ENCODE measurements around the gene MARCHF6.
"Not testable (repeated sequence)": the region's sequence is repeated elsewhere in the genome, so short reads cannot be mapped to it uniquely, and the experiment has no call there.

The MARCHF6 gene

DNA sequence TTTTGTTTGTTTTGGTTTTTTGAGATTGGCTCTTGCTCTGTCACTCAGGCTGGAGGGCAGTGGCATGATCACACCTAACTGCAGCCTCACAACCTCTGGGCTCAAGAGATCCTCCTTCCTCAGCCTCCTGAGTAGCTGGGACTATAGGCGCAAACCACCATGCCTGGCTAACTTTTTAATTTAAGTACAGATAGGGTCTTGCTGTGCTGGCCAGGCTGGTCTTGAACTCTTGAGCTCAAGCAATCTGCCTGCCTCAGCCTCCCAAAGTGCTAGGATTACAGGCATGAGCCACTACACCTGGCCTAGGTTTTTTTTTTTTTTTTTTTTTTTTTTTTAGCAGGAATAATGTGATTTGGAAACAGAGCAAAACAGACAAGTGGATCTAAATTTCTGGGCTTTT is 37.6 kb downstream of the MARCHF6 start:
- no peak for DNase-seq (ENCODE audit: low spot score)
- H3K4me3 ChIP-seq = no peak overlapping the region
- no peak overlapping the region for H3K27ac ChIP-seq
- TF ChIP-seq CTCF (IDR thresholded peaks at IDR 0.05) = no peak

DNA sequence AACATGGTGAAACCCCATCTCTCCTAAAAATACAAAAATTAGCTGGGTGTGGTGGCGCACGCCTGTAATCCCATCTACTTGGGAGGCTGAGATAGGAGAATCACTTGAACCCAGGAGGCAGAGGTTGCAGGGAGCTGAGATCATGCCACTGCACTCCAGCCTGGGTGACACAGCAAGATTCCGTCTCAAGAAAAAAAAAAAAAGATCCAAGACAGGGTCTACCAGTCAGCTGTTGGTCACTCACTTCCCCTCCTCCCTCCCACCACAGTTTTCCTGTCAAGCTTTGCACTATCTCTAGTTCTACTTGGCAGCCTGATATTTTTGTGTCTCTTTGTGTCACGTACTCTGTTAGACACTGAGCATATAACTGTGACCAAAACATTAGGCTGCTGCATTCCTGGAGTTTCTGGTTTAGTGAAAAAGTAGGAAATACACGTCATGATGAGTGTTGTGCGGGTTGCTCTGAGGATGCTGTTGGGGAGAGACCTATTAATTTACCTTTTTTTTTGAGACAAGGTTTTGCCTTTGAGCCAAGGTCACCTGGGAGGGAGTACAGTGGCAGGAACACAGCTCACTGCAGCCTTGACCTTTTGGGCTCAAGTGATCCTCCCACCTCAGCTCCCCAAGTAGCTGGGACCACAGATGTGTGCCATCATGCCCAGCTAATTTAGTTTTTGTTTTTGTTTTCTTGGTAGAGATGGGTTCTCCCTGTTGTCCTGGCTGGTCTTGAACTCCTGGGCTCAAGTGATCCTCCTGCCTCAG is 39.3 kb downstream of the MARCHF6 start:
- H3K27ac ChIP-seq; H3K4me3 ChIP-seq; DNase-seq (ENCODE audit: low spot score): not testable (repeated sequence)

DNA sequence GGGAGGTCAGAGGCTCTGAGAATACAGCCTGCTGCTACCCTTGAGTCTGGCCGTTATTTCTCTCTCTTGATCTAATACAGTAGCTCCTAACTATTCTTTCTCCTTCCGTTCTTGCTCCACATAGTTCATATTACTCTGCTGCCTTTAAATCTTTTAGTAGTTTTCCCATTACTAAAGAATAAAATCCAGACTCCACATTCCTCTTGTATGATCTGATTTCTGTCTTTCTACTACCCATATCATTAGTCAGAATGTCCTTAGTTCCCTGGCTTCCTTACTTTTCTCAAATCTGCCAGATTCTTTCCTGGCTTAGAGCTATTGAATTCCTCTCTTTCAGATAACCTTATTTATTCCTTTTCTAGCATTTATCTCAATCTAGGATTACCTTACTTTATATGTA is 40.0 kb downstream of the MARCHF6 start:
- TF ChIP-seq CTCF (IDR thresholded peaks at IDR 0.05) = no peak
- H3K4me3 ChIP-seq = no peak overlapping the region
- H3K27ac ChIP-seq = no peak overlapping the region
- no peak for DNase-seq (ENCODE audit: low spot score)

- DNase-seq (ENCODE audit: low spot score) = no peak
- H3K27ac ChIP-seq = no peak overlapping the region
- no peak for TF ChIP-seq CTCF (IDR thresholded peaks at IDR 0.05)
These were observed 43.1 kb downstream of the MARCHF6 start for GRCh38 chr5:10396552-10396951.

GRCh38 chr5:10399839-10400238 is 46.3 kb downstream of the MARCHF6 start:
- Histone ChIP-seq H3K4me3 (no peak overlapping the region), H3K27ac (peak overlapping the region in 1 of 2 donors; percentile 19)
- DNase-seq (ENCODE audit: low spot score) = no peak
- no peak for TF ChIP-seq CTCF (IDR thresholded peaks at IDR 0.05)

More at GRCh38 chr5:10396552-10396951, 43.1 kb downstream of the MARCHF6 start:
- H3K4me3 ChIP-seq = no peak overlapping the region

DNA sequence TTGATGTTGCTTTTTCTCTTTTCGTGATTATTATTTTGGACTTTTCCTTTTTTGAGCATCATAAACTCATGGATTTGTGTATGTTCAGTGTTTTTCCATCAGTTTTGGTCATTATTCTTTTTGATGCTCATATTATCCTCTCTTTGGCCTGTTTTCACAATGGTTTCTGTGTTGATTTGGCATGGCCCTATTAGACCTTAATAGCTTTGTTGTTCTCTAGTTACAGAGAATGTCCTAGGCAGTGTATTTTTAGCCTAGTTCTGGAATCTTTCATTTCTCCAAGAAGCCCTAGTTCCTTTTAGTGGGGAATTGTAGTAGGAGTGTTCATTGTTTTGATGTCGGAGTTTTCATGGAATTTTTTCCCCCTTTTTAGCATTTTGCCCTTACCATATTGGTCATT is 46.9 kb downstream of the MARCHF6 start:
- Histone ChIP-seq H3K4me3 (no peak overlapping the region), H3K27ac (peak overlapping the region; percentile 19 to 56)
- TF ChIP-seq CTCF (IDR thresholded peaks at IDR 0.05) = no peak
- no peak for DNase-seq (ENCODE audit: low spot score)

DNA sequence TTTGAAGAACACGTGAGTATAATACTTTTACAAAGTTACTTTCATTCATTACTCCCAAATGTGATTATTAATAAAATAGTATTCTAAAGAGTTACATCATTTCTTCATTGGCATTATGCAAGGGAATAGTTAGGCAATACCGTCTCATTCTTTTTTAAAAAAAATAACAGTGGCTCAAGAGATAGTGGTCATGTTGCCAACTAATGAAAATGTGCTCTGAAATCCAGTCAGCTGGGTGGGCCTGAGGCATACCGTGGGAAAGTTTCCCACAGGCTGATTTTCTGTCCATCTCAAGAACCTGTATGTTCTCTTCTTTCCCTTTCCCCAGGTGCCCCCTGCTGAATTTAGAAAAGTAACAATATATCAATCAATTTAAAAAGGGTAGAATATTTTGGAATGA is 47.3 kb downstream of the MARCHF6 start:
- DNase-seq (ENCODE audit: low spot score) = no peak
- Histone ChIP-seq H3K4me3 (no peak overlapping the region), H3K27ac (peak overlapping the region; percentile 19 to 56)
- TF ChIP-seq CTCF (IDR thresholded peaks at IDR 0.05) = no peak

All from coronary artery (tissue), 2 donors.